ES-I3 (cell line): ENCODE data around the gene TBC1D5.
"Not testable (repeated sequence)": the region's sequence is repeated elsewhere in the genome, so short reads cannot be mapped to it uniquely, and the experiment has no call there.

Experiments used
- H3K36me3 ChIP-seq: 2 replicates; pipeline ENCODE4 v1.6.1; 2013; ENCODE audit warnings: mild to moderate bottlenecking, low read length, control low read depth, moderate library complexity; ENCODE audit not compliant: insufficient read depth
- H3K4me1 ChIP-seq: 2 replicates; pipeline ENCODE4 v1.6.1; 2013; ENCODE audit warnings: mild to moderate bottlenecking, control low read depth, low read length; ENCODE audit not compliant: insufficient read depth
- H3K9ac ChIP-seq: 2 replicates; pipeline ENCODE4 v1.6.1; 2013; ENCODE audit warnings: low read depth, mild to moderate bottlenecking, low read length, moderate library complexity
- H3K9me3 ChIP-seq: 2 replicates; pipeline ENCODE4 v1.6.1; 2013; ENCODE audit warnings: mild to moderate bottlenecking, low read length, moderate library complexity; ENCODE audit not compliant: control insufficient read depth, insufficient read depth

The TBC1D5 gene

DNA sequence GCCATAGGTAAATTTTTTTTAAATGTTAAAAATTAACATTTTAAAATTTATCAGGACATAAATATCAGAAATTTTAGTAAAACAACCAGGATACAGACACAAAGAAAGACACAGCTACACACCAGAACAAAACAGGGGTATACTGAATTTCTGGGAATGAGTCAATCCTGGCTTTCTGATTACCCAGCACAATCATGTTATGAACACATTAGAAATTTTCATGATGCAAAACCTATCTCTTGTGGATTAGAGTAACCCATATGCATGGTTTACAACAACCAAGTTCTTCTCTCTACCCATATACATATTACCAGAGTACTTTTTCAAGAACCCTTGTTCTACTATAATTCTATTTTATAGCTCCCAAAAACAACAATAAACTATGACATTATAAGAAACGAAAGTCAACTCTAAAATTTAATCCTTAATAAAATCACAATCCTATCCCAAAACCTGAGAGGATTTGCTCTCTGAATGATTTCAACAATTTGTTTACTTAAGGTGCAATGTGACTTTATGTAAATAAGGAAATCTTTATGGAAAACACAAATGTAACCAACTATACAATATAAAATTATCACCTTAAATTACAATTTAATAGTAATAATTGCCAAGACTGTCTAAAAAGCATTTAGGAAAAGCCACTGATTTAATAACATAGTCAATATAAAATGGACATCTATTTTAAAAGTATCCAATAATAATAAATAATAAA lies 184.5 kb downstream of the TBC1D5 start:
- H3K9me3 ChIP-seq: no peaks in the 10 kb centered on the region
- no peak overlapping the region for H3K9ac ChIP-seq
- no peaks in the 10 kb centered on the region for H3K36me3 ChIP-seq
- H3K4me1 ChIP-seq: peaks cover 6% of the 10 kb centered on the region; the same call in 1 of the 2 replicates

DNA sequence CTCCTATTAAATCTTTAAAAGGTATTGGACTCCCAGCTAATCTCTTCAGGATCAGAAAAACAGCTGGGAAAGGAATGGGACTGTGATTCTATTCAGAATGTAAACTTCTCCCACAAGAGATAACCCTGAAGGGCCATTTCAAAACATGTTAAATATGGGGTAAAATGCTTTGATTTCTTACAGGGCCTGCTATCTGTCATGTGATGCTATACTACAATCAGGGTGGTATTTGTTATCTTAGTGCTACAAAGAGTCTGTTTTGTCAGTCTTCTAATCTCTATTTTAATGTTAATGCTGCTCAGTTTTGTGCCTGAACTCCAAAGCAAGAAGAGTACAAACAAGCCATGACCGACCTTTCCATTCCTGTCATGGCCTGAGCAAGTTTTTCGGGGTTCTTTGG lies 186.9 kb downstream of the TBC1D5 start:
- Histone ChIP-seq H3K4me1 (peaks cover 6% of the 10 kb centered on the region; the same call in 1 of the 2 replicates), H3K9me3 (no peaks in the 10 kb centered on the region), H3K36me3 (no peaks in the 10 kb centered on the region), H3K9ac (no peak overlapping the region)

DNA sequence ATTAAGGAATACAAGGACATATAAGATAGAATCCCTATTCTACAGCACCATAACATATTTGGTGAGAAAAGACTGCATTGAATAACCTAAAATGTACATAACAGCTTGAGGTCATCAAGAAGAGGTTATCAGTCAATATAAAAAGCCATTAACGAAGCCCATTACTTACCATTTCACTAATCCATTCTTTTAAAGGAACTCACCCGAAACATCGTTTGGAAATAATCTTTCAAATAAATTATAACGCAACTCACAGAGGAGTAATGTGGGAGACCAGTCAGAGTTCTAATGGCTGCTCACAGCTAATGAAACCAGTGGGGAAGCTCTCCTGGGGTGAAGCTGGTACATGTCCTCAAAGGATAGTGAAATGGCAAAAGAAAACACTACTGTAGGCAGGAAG lies 188.4 kb downstream of the TBC1D5 start:
- Histone ChIP-seq H3K4me1 (peaks cover 6% of the 10 kb centered on the region; the same call in 1 of the 2 replicates), H3K9ac (no peak overlapping the region), H3K36me3 (no peaks in the 10 kb centered on the region), H3K9me3 (no peaks in the 10 kb centered on the region)

DNA sequence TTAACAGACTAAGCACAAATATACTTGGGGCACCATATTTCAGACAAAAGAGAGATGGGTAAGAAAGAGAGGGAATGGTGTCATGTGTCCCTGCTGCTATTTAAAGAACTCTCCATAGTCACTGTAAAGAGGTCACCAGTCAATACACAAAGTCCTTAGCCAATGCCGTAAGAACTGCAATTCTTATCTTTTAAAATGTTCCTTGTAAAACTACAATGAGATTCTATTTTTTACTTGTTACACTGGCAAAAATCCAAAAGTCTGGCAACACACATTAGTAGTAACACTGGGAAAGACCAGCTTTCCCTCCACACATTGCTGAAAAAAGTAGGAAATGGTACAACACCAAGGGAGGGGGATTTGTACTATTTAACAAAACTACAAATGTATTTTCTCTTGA lies 189.4 kb downstream of the TBC1D5 start:
- Histone ChIP-seq H3K4me1 (peaks cover 6% of the 10 kb centered on the region; the same call in 1 of the 2 replicates), H3K36me3 (no peaks in the 10 kb centered on the region)

DNA sequence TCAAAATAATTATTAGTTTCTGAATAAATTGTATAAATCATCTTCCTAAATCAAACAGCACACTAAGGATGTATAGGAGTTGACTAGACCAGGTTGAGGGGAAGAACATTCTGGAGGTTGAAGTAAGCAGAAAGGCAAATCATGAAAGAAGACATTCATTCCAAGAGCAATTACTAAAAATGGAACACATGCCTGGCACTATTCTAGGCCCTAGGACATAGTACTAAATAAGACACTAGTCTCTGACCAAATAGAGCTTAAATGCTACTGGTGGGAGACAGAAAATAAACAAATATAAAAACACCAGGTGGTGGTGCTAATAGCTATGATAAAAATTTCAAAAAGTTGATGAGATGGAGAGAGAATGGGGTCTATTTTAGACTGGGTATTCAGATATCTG lies 190.1 kb downstream of the TBC1D5 start:
- Histone ChIP-seq H3K36me3 (no peaks in the 10 kb centered on the region), H3K9ac (no peak overlapping the region), H3K4me1 (peaks cover 6% of the 10 kb centered on the region; the same call in 1 of the 2 replicates), H3K9me3 (no peaks in the 10 kb centered on the region)

More for the DNA sequence above, 189.4 kb downstream of the TBC1D5 start:
- Histone ChIP-seq H3K9me3 (no peaks in the 10 kb centered on the region), H3K9ac (no peak overlapping the region)

DNA sequence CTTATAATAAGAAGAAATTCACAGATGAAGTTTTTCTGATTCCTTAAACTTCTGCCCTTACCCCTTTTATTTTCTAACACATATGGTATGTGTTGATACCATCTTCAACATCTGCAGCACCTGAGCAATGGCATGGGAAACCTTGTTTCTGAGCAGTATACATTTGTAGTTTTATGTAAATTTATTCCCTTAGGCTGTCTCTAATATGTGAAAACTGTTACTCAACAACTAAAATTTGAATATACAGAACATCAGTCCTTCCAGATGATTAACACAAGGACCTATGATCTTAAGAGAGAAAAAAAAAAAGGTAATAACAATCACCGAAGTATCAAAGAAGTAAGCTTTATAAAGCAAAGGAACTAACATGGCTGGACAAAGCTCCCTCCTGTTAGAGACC lies 190.5 kb downstream of the TBC1D5 start:
- H3K36me3 ChIP-seq: no peaks in the 10 kb centered on the region
- peaks cover 11% of the 10 kb centered on the region; the same call in 1 of the 2 replicates for H3K4me1 ChIP-seq
- no peaks in the 10 kb centered on the region for H3K9me3 ChIP-seq
- H3K9ac ChIP-seq: no peak overlapping the region

DNA sequence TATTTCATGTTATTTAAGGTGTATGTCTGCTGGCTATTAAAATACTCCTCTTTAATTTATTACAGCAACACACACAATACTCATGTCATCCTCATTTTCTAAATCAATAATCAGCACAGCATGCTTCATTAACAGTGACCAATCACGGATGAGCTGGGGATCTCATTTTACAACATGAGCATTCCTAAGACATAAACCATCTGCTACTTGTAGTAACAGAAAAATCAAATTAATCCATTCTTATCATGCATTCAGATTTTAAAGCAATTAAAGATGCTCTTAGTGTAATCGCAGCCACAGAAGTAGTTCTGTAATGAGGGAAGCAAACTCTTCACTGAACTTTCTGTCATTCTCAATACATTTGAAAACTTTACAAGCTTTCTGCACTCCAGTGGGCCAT lies 191.1 kb downstream of the TBC1D5 start:
- peaks cover 13% of the 10 kb centered on the region; the same call in 1 of the 2 replicates for H3K4me1 ChIP-seq
- H3K36me3 ChIP-seq: no peaks in the 10 kb centered on the region
- H3K9ac ChIP-seq: no peak overlapping the region
- no peaks in the 10 kb centered on the region for H3K9me3 ChIP-seq

DNA sequence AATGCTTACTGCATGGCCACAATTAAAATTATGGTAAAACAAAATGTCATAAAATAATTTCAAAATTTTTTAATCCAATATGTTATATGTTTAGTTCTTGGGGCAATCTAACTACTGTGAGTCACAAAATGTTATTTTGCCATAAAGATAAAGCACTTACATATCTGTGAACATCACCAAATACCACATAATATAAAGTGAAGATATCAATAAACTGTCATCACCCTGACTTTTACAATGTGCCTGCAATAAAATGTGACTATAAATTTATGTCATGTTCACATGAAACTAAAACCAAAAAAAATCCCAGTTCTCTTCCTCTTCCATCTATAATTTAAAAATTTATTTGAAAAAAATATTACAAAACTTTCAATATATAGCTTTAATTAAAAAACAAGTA lies 191.8 kb downstream of the TBC1D5 start:
- Histone ChIP-seq H3K9ac (no peak overlapping the region), H3K9me3 (no peaks in the 10 kb centered on the region), H3K36me3 (no peaks in the 10 kb centered on the region), H3K4me1 (peaks cover 13% of the 10 kb centered on the region; the same call in 1 of the 2 replicates)

DNA sequence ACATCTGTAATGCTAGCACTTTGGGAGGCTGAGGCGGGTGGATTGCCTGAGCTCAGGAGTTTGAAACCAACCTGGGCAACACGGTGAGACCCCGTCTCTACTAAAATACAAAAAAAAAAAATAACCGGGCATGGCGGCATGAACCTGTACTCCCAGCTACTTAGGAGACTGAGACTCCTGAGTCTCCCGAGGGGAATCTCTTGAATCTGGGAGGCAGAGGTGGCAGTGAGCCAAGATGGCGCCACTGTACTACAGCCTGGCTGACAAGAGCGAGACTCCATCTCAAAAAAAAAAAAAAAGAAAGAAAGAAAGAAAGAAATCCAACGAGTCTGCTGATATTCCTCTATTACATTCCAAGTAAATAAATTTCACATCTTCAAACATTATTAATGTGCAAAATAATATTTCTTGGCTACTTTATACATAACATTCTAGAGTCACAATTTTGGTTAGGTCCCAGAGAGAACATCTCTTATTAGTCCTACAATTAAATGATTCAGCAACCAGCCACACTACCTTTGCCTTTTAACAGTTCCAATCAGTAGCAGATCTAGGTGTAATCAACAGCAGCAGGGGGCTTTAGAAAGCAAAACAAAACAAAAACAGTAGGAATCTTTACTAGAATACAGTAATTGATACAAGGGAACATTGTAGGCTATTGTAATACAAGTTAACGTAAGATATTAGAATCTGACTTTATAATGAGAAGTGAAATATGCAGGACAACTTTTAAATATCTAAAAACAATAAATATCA lies 195.8 kb downstream of the TBC1D5 start:
- no peaks in the 10 kb centered on the region for H3K9me3 ChIP-seq
- H3K36me3 ChIP-seq: no peaks in the 10 kb centered on the region
- H3K4me1 ChIP-seq: 0 out of 2 replicates have a peak, but pooled peaks cover 7% of the 10 kb centered on the region
- no peak overlapping the region for H3K9ac ChIP-seq

DNA sequence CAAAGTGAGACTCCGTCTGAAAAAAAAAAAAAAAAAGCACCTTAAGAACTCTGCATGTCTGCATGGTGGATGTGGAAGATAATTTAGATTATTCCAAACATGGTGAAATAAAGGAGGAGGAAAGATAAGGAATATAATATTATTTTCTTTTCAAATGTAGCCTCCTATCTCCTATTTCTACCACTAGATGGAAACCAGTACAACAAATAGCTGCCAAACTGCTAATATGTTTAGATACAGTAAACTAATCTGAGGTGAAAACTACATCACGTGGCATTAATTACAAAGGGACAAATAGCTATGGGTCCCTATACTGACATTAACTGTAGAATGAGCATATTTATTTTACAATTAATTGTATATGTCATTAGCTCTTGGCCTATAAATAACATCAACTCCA lies 197.8 kb downstream of the TBC1D5 start:
- peaks cover 12% of the 10 kb centered on the region; the same call in 1 of the 2 replicates for H3K4me1 ChIP-seq
- H3K36me3 ChIP-seq: no peaks in the 10 kb centered on the region
- no peaks in the 10 kb centered on the region for H3K9me3 ChIP-seq
- H3K9ac ChIP-seq: no peak overlapping the region

DNA sequence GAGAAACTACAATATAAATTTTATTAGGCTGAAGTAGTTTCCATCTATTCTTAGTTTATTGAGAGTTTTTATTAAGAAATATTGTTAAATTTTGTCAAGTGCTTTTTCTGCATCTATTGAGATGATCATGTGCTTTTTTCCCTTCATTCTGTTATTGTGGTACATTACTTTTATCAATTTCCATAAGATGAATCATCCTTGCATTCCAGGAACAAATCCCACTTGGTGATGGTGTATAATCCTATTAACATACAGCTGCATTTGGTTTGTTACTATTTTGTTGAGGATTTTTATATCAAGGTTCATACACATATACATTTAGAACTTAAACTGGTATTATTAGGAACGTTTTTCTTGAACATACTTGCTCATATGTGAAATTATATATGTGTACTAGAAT lies 199.8 kb downstream of the TBC1D5 start:
- H3K4me1 ChIP-seq: peaks cover 19% of the 10 kb centered on the region
- H3K36me3 ChIP-seq: no peaks in the 10 kb centered on the region
- H3K9me3 ChIP-seq: no peaks in the 10 kb centered on the region
- no peak overlapping the region for H3K9ac ChIP-seq

DNA sequence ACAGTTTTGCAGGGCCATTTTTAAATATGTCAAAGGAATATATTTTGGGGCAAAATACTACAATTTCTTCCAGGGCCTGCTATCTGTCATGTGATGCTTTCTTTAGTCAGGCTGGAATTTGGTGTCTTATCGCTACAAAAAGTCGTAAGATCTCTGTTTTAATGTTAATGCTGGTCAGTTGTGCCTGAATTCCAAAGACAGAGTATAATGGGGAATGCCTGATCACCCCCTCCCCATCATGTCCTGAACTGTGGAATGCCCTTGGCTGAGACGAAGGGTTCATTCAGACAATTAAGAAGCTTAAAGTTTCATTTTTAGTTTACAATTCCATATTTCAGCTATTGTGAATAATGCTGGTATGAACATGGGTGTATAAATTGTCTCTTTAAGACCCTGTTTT lies 203.0 kb downstream of the TBC1D5 start:
- Histone ChIP-seq H3K9ac (no peak overlapping the region), H3K36me3 (no peaks in the 10 kb centered on the region), H3K4me1 (peaks cover 12% of the 10 kb centered on the region), H3K9me3 (no peaks in the 10 kb centered on the region)

DNA sequence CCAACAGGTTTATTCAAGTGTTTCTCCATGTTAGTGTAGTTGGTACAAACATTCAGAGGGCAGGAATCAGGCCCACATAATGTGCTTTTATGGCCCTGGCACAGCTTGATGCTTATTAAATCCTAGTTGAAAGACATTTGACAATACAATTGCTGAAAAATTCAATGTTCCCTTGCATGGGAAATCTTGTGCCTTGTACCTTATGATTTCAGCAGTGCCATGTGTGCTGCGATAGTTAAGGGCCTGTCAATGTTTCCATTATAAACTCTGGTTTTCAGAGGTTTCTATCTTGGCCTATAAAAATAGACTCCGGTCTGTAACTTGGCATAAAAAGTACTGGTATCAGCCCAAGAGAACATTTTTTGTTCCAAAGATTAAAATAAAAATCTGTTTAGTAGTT lies 207.2 kb downstream of the TBC1D5 start:
- Histone ChIP-seq H3K36me3 (no peaks in the 10 kb centered on the region), H3K9ac (no peak overlapping the region), H3K4me1 (peaks cover 12% of the 10 kb centered on the region), H3K9me3 (no peaks in the 10 kb centered on the region)

DNA sequence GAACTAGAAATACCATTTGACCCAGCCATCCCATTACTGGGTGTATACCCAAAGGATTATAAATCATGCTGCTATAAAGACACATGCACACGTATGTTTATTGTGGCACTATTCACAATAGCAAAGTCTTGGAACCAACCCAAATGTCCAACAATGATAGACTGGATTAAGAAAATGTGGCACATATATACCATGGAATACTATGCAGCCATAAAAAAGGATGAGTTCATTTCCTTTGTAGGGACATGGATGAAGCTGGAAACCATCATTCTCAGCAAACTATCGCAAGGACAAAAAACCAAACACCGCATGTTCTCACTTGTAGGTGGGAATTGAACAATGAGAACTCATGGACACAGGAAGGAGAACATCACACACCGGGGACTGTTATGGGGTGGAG lies 210.0 kb downstream of the TBC1D5 start:
- H3K9ac ChIP-seq, H3K36me3 ChIP-seq, H3K9me3 ChIP-seq, H3K4me1 ChIP-seq: not testable (repeated sequence)

DNA sequence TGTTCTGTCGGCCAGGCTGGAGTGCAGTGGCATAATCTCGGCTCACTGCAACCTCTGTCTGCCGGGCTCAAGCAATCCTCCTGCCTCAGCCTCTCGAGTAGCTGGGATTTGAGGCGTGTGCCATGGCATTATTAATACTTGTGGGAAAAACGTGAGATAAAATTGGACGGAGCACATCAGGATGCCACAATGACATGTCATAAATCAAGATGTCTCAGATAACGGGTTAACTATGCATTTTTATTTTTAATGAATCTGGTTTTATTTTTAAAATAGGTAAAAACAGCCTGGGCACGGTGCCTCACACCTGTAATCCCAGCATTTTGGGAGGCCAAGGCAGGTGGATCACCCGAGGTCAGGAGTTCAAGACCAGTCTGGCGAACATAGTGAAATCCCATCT lies 212.8 kb downstream of the TBC1D5 start:
- no peaks in the 10 kb centered on the region for H3K9me3 ChIP-seq
- no peaks in the 10 kb centered on the region for H3K4me1 ChIP-seq
- H3K9ac ChIP-seq: no peak overlapping the region
- no peaks in the 10 kb centered on the region for H3K36me3 ChIP-seq
